PFSK-1 (cell line): ENCODE data around the gene KIAA2012.

Experiments used
- FOXP2 ChIP-seq: optimal IDR thresholded peaks from 2 replicates; pipeline ENCODE3; 2011; ENCODE audit warnings: borderline replicate concordance, control low read depth, inconsistent platforms; ENCODE audit not compliant: insufficient read depth; ENCODE audit errors: extremely low read length, extremely low read depth
- POLR2AphosphoS5 ChIP-seq: IDR thresholded peaks from 2 replicates; pipeline ENCODE4 v1.6.1; 2012; ENCODE audit warnings: low read depth, mild to moderate bottlenecking, control low read depth, low read length, moderate library complexity
- SIN3A ChIP-seq: IDR thresholded peaks from 2 replicates; pipeline ENCODE4 v1.6.1; 2012; ENCODE audit warnings: mild to moderate bottlenecking, low read length, moderate library complexity, borderline replicate concordance; ENCODE audit not compliant: insufficient read depth
- TAF1 ChIP-seq: IDR thresholded peaks from 2 replicates; pipeline ENCODE4 v1.6.1; 2012; ENCODE audit warnings: low read length, control low read depth, borderline replicate concordance; ENCODE audit not compliant: insufficient read depth
- TF ChIP-seq, protein P1 (sequence below), 2 experiments: IDR thresholded peaks; 2 replicates each; pipeline versions ENCODE4 v1.6.1 to v1.8.0; 2011 to 2012; ENCODE audit warnings: low read depth in 2 of 2, low read length in 2 of 2, control low read depth in 1 of 2, inconsistent platforms in 1 of 2, mild to moderate bottlenecking in 1 of 2, moderate library complexity in 1 of 2; ENCODE audit not compliant: insufficient read depth in 1 of 2

DNA sequence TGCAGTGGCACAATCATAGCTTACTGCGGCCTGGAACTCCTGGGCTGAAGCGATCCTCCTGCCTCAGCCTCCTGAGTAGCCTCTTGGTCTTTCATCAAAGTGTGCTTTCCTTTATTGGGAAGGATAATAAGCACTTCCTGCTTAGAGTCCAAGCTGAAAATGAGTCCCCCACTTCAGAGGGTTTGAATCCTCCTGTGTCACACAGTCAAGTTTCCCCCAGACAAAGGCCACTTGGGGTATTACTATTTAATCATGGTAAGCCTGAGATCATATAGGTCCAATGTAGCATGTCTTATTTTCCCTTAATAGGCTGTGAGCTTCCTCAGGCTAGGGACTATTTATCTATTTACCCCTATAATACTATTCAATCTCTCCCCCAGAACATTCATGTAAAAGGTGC, 11.4 kb upstream of the KIAA2012 start:
- TF ChIP-seq, protein P1, sequence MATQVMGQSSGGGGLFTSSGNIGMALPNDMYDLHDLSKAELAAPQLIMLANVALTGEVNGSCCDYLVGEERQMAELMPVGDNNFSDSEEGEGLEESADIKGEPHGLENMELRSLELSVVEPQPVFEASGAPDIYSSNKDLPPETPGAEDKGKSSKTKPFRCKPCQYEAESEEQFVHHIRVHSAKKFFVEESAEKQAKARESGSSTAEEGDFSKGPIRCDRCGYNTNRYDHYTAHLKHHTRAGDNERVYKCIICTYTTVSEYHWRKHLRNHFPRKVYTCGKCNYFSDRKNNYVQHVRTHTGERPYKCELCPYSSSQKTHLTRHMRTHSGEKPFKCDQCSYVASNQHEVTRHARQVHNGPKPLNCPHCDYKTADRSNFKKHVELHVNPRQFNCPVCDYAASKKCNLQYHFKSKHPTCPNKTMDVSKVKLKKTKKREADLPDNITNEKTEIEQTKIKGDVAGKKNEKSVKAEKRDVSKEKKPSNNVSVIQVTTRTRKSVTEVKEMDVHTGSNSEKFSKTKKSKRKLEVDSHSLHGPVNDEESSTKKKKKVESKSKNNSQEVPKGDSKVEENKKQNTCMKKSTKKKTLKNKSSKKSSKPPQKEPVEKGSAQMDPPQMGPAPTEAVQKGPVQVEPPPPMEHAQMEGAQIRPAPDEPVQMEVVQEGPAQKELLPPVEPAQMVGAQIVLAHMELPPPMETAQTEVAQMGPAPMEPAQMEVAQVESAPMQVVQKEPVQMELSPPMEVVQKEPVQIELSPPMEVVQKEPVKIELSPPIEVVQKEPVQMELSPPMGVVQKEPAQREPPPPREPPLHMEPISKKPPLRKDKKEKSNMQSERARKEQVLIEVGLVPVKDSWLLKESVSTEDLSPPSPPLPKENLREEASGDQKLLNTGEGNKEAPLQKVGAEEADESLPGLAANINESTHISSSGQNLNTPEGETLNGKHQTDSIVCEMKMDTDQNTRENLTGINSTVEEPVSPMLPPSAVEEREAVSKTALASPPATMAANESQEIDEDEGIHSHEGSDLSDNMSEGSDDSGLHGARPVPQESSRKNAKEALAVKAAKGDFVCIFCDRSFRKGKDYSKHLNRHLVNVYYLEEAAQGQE (IDR thresholded peaks at IDR 0.05; ENCODE audit: insufficient read depth in 1 of 2, low read depth in 2 of 2, low read length in 2 of 2): no peak
- no peak for TF ChIP-seq SIN3A
- no peak for TF ChIP-seq TAF1
- no peak for TF ChIP-seq POLR2AphosphoS5
- TF ChIP-seq FOXP2: no peak
